GM08714 (cell line): Measurements from ENCODE around the gene NOA1.
"Not testable (repeated sequence)": the region's sequence is repeated elsewhere in the genome, so short reads cannot be mapped to it uniquely, and the experiment has no call there.

Source experiments
- H3K4me3 ChIP-seq: fragments of 200-500 bp; sonication (Bioruptor generic); 2 replicates; pipeline ENCODE4 v1.5.1; 2014; ENCODE audit warnings: mild to moderate bottlenecking, low read length, inconsistent platforms
- ZNF274 ChIP-seq: IDR thresholded peaks from 2 replicates; pipeline ENCODE4 v1.6.1; 2012; ENCODE audit warnings: mild to moderate bottlenecking, low read depth, low read length

Gene NOA1

GRCh38 chr4:56931924-56932323 is 45.5 kb downstream of the NOA1 start:
- no peak for TF ChIP-seq ZNF274
- H3K4me3 ChIP-seq, result no peak overlapping the region

- no peak for TF ChIP-seq ZNF274
- no peak overlapping the region for H3K4me3 ChIP-seq
These were observed 46.8 kb downstream of the NOA1 start for GRCh38 chr4:56930638-56931037.

DNA sequence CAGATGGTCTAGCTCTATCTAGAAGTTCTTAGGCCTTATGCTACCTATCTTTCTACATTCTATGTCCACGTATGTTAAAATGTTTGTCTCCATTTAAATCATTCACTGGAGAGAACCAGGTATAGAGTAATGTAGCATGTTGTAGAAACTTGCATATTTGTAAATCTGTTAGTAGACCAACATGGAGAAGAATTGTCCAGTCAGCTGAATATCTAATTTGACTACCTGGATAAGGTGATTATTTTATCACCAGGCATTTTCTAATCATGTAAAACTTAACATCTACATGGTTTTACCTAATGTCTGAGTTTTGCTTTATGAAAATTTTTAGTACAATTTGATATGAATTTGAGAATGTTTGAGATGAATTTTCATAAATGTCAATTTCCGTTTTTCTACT is 50.2 kb downstream of the NOA1 start:
- H3K4me3 ChIP-seq, result no peak overlapping the region
- no peak for TF ChIP-seq ZNF274

- H3K4me3 ChIP-seq, result not testable (repeated sequence)
These were observed 62.4 kb downstream of the NOA1 start for GRCh38 chr4:56914977-56915376.

DNA sequence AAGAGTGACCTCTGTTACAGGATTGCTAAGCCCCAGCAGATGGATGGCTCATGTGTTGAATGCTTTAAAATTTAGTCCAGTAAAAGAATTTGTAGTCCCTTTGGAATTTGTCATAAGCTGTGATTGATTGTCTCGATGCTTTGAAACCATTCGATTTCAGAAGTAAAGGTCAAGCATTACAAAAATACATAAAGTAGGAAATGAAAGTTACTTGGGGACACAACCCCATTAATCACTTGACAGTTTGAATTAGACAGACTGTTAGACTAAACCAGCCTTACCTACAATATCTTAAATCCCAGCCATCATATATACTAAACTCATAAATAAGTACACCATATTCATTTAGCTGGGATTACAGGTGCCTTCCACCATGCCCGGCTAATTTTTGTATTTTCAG is 63.1 kb downstream of the NOA1 start:
- no peak for TF ChIP-seq ZNF274
- no peak overlapping the region for H3K4me3 ChIP-seq
